A673 (cell line): ENCODE results near the gene HEMGN. TPM values are rescaled to one million over a fixed set of nuclear protein-coding genes. Genes with fewer than 3 reads are reported as not detected.

ENCODE experiments used
- BruUV-seq: library from RNA; stranded (reverse); fragments of 400-500 nt; replicated peaks from 2 replicates; lab custom pipeline; 2021; lab: Mats Ljungman, UMichigan
- CTCF ChIA-PET: fragments of 300-600 bp; sonication (Branson Sonifier 250); formaldehyde crosslinking; loops from one replicate; lab custom pipeline; 2022; ENCODE audit warnings: antibody characterized with exemption; lab: Charles Lee
- POLR2A ChIA-PET: fragments of 300-600 bp; sonication (Branson Sonifier 250); formaldehyde crosslinking; loops from one replicate; lab custom pipeline; 2022; ENCODE audit warnings: antibody characterized with exemption; ENCODE audit not compliant: low non-redundant PET; lab: Charles Lee
- DNase-seq: peaks from one replicate; pipeline ENCODE4 v3.0.0-alpha.2; 2015; ENCODE audit warnings: low spot score
- H3K27ac ChIP-seq: fragments of 200-600 bp; sonication (generic); 2 replicates; pipeline ENCODE4 v1.5.1; 2016; ENCODE audit warnings: mixed run types, low read depth, mild to moderate bottlenecking, mixed read lengths, antibody characterized with exemption, low read length; ENCODE audit not compliant: poor library complexity, severe bottlenecking
- H3K27me3 ChIP-seq: fragments of 200-600 bp; sonication (generic); replicated peaks from 2 replicates; pipeline ENCODE4 v1.6.1; 2017; ENCODE audit warnings: mixed run types, low read depth, mild to moderate bottlenecking, mixed read lengths, antibody characterized with exemption, low read length; ENCODE audit not compliant: insufficient read depth, poor library complexity
- H3K36me3 ChIP-seq: fragments of 200-600 bp; sonication (generic); 2 replicates; pipeline ENCODE4 v1.6.1; 2016; ENCODE audit warnings: mixed run types, mild to moderate bottlenecking, mixed read lengths, antibody characterized with exemption, low read length; ENCODE audit not compliant: insufficient read depth, poor library complexity, severe bottlenecking
- H3K4me1 ChIP-seq: fragments of 200-600 bp; sonication (generic); 2 replicates; pipeline ENCODE4 v1.6.1; 2017; ENCODE audit warnings: mixed run types, mild to moderate bottlenecking, mixed read lengths, antibody characterized with exemption, low read length; ENCODE audit not compliant: insufficient read depth, poor library complexity, severe bottlenecking
- H3K4me3 ChIP-seq: fragments of 200-600 bp; sonication (generic); 2 replicates; pipeline ENCODE4 v1.5.1; 2016; ENCODE audit warnings: low read depth, mixed run types, mild to moderate bottlenecking, mixed read lengths, low read length; ENCODE audit not compliant: poor library complexity, severe bottlenecking
- H3K9me3 ChIP-seq: fragments of 200-600 bp; sonication (generic); 2 replicates; pipeline ENCODE4 v1.6.1; 2016; ENCODE audit warnings: mixed run types, low read depth, mild to moderate bottlenecking, mixed read lengths, antibody characterized with exemption, low read length; ENCODE audit not compliant: poor library complexity, severe bottlenecking
- EZH2 ChIP-seq: fragments of 200-600 bp; sonication (generic); IDR thresholded peaks from 2 replicates; pipeline ENCODE4 v1.6.1; 2017; ENCODE audit warnings: borderline replicate concordance, low read depth, mild to moderate bottlenecking, mixed read lengths, antibody characterized with exemption, low read length; ENCODE audit not compliant: poor library complexity, severe bottlenecking
- intact Hi-C: fragments of 100-400 bp; cut with micrococcal nuclease; formaldehyde crosslinking; loops from one replicate; pipeline ENCODE4 v1.10.0; 2022; ENCODE audit not compliant: unreplicated experiment
- total RNA-seq: library from RNA; stranded (reverse); gene quantifications from 2 replicates; pipeline ENCODE4 v1.2.3, GENCODE V29; 2021
- TF ChIP-seq, protein P1 (sequence below): fragments of 300-800, 200-600 bp; sonication (generic); conservative IDR thresholded peaks from 2 replicates; pipeline ENCODE4 v1.5.1; 2017; ENCODE audit warnings: low read depth, mild to moderate bottlenecking, antibody characterized with exemption, low read length, moderate library complexity, mixed read lengths

HEMGN gene
- total RNA-seq, 1 experiment from 2014 or later = not detected

DNA sequence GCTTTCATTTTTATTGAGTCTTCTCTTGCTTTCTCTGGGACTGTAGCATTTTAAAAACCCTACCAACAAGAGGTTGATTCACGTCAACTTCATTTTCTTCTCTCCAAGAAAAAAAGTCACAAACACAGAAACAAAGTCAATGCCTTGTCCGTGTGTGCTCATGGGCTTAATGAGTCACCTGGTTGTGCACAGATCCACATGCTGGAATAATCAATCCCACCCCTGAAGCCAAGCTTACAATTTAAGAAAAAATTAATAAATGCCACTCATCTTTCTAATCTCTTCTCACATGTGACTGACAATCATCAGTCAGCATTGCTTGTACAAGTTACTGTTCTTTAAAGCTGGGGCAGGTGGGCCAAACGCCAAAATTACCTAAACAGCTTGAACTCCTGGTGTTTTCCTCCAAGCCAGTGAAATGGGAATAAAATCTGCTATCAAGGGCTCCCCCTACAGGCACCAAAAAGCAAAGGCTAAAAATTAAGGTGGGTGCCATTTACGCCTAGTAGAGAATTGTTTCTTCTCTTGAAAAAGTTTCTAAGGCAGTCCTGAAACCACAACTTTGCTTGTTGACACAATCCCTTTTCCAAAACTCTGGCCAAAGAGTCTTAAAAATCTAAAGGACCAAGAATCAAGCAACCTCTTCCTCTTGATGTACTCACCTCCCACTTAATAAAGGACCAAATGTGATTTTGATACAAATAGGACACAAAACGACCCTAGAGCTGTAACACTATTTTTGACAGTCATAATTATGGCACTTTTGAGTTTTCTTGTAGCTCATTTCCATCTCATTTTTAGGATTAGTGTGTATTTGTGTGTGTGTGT is 37.0 kb downstream of the HEMGN start:
- Histone ChIP-seq H3K4me3 (no peak overlapping the region), H3K36me3 (no peaks in the 10 kb centered on the region), H3K4me1 (no peaks in the 10 kb centered on the region), H3K9me3 (no peaks in the 10 kb centered on the region), H3K27ac (no peak overlapping the region), H3K27me3 (no peaks in the 10 kb centered on the region)
- DNase-seq = peak; percentile 59
- intact Hi-C loops = loop anchor here (1.0 kb wide), 1 partner anchor 191 kb away; no protein-coding TSS in a partner anchor
- ChIA-PET POLR2A (no interaction called here), CTCF (interaction anchor here (0.5 to 1.2 kb wide), 3 partner anchors 10 to 189 kb away, joined by 3 read pairs; no protein-coding TSS in a partner anchor)
- no peak for TF ChIP-seq EZH2
- TF ChIP-seq, protein P1, sequence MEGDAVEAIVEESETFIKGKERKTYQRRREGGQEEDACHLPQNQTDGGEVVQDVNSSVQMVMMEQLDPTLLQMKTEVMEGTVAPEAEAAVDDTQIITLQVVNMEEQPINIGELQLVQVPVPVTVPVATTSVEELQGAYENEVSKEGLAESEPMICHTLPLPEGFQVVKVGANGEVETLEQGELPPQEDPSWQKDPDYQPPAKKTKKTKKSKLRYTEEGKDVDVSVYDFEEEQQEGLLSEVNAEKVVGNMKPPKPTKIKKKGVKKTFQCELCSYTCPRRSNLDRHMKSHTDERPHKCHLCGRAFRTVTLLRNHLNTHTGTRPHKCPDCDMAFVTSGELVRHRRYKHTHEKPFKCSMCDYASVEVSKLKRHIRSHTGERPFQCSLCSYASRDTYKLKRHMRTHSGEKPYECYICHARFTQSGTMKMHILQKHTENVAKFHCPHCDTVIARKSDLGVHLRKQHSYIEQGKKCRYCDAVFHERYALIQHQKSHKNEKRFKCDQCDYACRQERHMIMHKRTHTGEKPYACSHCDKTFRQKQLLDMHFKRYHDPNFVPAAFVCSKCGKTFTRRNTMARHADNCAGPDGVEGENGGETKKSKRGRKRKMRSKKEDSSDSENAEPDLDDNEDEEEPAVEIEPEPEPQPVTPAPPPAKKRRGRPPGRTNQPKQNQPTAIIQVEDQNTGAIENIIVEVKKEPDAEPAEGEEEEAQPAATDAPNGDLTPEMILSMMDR = peak; percentile 81
- no TSS peak for BruUV-seq

DNA sequence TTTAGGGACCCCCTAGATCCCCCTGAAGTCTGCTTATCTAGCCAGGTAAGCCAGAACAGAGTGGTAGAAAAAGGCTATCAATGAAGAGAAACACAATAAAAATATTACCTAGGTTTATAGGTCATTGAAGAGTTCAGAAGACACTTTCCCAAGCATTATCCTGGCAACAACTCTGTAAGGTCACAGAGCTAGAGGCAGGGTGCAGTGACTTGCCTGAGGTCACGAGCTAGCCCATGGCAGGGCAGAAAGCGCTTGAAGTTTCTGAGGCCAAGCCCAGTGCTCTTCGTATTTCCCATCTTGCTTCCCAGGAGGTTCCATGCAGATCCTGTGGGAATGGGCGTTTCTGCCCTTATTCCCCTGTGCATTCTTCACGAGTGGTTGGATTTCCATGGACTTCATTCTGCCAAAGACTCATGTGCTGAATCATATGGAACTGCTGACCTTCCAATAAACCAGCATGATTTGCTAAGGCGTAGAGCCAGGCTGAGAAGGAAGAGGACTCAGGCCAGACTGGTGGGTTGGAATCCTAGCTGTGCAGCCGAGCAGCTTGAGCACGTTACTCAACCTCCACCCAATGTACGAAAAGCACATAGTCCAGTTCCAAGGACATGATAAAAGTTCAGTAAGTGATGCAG is 37.8 kb downstream of the HEMGN start:
- Histone ChIP-seq H3K27me3 (no peaks in the 10 kb centered on the region), H3K27ac (no peak overlapping the region), H3K9me3 (no peaks in the 10 kb centered on the region), H3K4me1 (no peaks in the 10 kb centered on the region), H3K36me3 (no peaks in the 10 kb centered on the region), H3K4me3 (no peak overlapping the region)
- ChIA-PET CTCF (interaction anchor here (0.5 to 1.2 kb wide), 3 partner anchors 10 to 188 kb away, joined by 3 read pairs; no protein-coding TSS in a partner anchor), POLR2A (no interaction called here)
- BruUV-seq = no TSS peak
- DNase-seq = no peak
- TF ChIP-seq, protein P1 = no peak
- intact Hi-C loops = no loop called here

DNA sequence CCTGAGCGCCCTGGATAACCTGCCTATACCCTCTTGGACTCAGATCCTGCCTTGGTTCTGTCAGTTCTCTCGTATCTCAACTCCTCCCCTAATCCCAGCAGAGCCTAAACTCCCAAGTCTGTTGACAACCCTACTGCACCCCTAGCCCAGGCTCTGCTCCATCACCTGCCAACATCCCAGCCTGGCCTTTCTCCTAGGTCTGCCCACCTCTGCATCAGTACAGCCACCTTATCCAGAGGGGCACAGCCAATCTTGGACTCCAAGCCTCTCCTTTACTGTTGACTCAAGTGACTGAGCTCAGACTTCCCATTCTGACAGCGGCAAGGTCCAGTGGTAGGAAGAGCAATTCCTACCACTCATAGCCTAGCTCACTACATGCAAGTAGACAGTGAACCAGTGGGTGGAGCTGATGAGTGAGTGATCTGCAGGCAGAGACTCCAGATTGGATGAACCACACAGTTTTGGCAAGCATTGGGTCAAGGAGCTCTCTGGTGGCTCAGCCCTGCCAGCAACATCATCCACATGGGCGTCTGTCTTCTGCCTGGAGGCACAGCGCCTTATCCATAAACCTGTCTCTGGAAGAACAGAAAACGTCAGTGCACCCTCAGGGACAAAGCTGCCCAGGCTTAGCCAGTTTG is 42.2 kb downstream of the HEMGN start:
- peak; percentile 28 for DNase-seq
- no peaks in the 10 kb centered on the region for H3K9me3 ChIP-seq
- no peak overlapping the region for H3K27ac ChIP-seq
- no peaks in the 10 kb centered on the region for H3K4me1 ChIP-seq
- intact Hi-C loops = no loop called here
- no peaks in the 10 kb centered on the region for H3K27me3 ChIP-seq
- ChIA-PET POLR2A (no interaction called here), CTCF (interaction anchor here (0.6 kb wide), 1 partner anchor 13 kb away, joined by 3 read pairs; no protein-coding TSS in a partner anchor)
- TF ChIP-seq, protein P1 = peak; percentile 34; the same call in 1 of the 2 replicates
- TF ChIP-seq EZH2 = no peak
- H3K4me3 ChIP-seq = no peak overlapping the region
- H3K36me3 ChIP-seq = no peaks in the 10 kb centered on the region
- BruUV-seq = no TSS peak
